Upper lobe of left lung (tissue), 4 donors: ENCODE measurements around the gene ZNF428.

Experiments used
- CTCF ChIP-seq, 6 experiments: fragments of 450-650 bp in 4 of 6; fragments of 200-600 bp in 2 of 6; sonication (generic) in 2 of 6; IDR thresholded peaks; one replicate each; pipeline ENCODE4 v1.5.1; 2016 to 2019; ENCODE audit warnings: antibody characterized with exemption in 6 of 6
- POLR2A ChIP-seq, 4 donors: fragments of 450-650 bp; IDR thresholded peaks; one replicate each; pipeline ENCODE4 v1.5.1; 2016 to 2017; ENCODE audit warnings: antibody characterized with exemption in 4 of 4, mild to moderate bottlenecking in 2 of 4

GRCh38 chr19:43622070-43622469 lies 2.6 kb upstream of the ZNF428 start:
- TF ChIP-seq CTCF (IDR thresholded peaks at IDR 0.05) (no peak), POLR2A (IDR thresholded peaks at IDR 0.05) (no peak)
